Measurements from ENCODE around the gene MESP2.
"Not testable (repeated sequence)": the region's sequence is repeated elsewhere in the genome, so short reads cannot be mapped to it uniquely, and the experiment has no call there.

The MESP2 gene

GRCh38 chr15:89781891-89782618 lies 5.9 kb downstream of the MESP2 start:
- peak; percentile 97 for DNase-seq

GRCh38 chr15:89782619-89782950 lies 6.5 kb downstream of the MESP2 start:
- DNase-seq = not testable (repeated sequence)

- DNase-seq = peak; percentile 90
Observed at GRCh38 chr15:89783111-89783860, 7.2 kb downstream of the MESP2 start.

GRCh38 chr15:89783861-89784685 lies 7.9 kb downstream of the MESP2 start:
- DNase-seq = peak; percentile 49

- DNase-seq = no peak
Observed at GRCh38 chr15:89784686-89784960, 8.5 kb downstream of the MESP2 start.

GRCh38 chr15:89785064-89785773 lies 9.1 kb downstream of the MESP2 start:
- peak; percentile 56 for DNase-seq

GRCh38 chr15:89785774-89786140 lies 9.6 kb downstream of the MESP2 start:
- no peak for DNase-seq

- DNase-seq = no peak
Observed at GRCh38 chr15:89787944-89788343, 11.8 kb downstream of the MESP2 start.

- DNase-seq = not testable (repeated sequence)
Observed at GRCh38 chr15:89788585-89788984, 12.5 kb downstream of the MESP2 start.

GRCh38 chr15:89790206-89790605 lies 14.1 kb downstream of the MESP2 start:
- DNase-seq = no peak

- no peak for DNase-seq
Observed at GRCh38 chr15:89790661-89791060, 14.5 kb downstream of the MESP2 start.

- no peak for DNase-seq
Observed at GRCh38 chr15:89792106-89792805, 16.1 kb downstream of the MESP2 start.

- DNase-seq = no peak
Observed at GRCh38 chr15:89794627-89795241, 18.6 kb downstream of the MESP2 start.

GRCh38 chr15:89795996-89796395 lies 19.9 kb downstream of the MESP2 start:
- DNase-seq = no peak

- no peak for DNase-seq
Observed at GRCh38 chr15:89797678-89798201, 21.6 kb downstream of the MESP2 start.

- no peak for DNase-seq
Observed at GRCh38 chr15:89799011-89799911, 23.1 kb downstream of the MESP2 start.

GRCh38 chr15:89799918-89800498 lies 23.9 kb downstream of the MESP2 start:
- DNase-seq = no peak

GRCh38 chr15:89801471-89802195 lies 25.5 kb downstream of the MESP2 start:
- no peak for DNase-seq

- no peak for DNase-seq
Observed at GRCh38 chr15:89802231-89802928, 26.2 kb downstream of the MESP2 start.
